Stomach smooth muscle (tissue), 2 donors: ENCODE results near the gene STYXL1.
"Not testable (repeated sequence)": the region's sequence is repeated elsewhere in the genome, so short reads cannot be mapped to it uniquely, and the experiment has no call there.

Source experiments
- H3K27ac ChIP-seq: one replicate; pipeline ENCODE4 v1.7.0; 2013; ENCODE audit warnings: mild to moderate bottlenecking, low read length, inconsistent platforms
- H3K27me3 ChIP-seq, 2 donors: one replicate each; pipeline ENCODE4 v1.7.0; 2013; ENCODE audit warnings: low read length in 2 of 2; ENCODE audit not compliant: insufficient read depth in 2 of 2, control insufficient read depth in 1 of 2
- H3K36me3 ChIP-seq, 2 donors: one replicate each; pipeline ENCODE4 v1.7.0; 2013; ENCODE audit warnings: low read length in 2 of 2; ENCODE audit not compliant: control insufficient read depth in 2 of 2, insufficient read depth in 2 of 2
- H3K4me1 ChIP-seq: one replicate; pipeline ENCODE4 v1.7.0; 2013; ENCODE audit warnings: low read length; ENCODE audit not compliant: control insufficient read depth, insufficient read depth
- H3K4me3 ChIP-seq, 2 donors: one replicate each; pipeline ENCODE4 v1.7.0; 2013; ENCODE audit warnings: low read length in 2 of 2
- H3K9ac ChIP-seq, 2 donors: one replicate each; pipeline ENCODE4 v1.7.0; 2013; ENCODE audit warnings: low read length in 2 of 2, mild to moderate bottlenecking in 1 of 2
- H3K9me3 ChIP-seq, 2 donors: one replicate each; pipeline ENCODE4 v1.7.0; 2013; ENCODE audit warnings: low read length in 2 of 2; ENCODE audit not compliant: control insufficient read depth in 2 of 2
- donor health status: healthy.
- donor health status: Pancreatic carcinoma.

STYXL1 gene

DNA sequence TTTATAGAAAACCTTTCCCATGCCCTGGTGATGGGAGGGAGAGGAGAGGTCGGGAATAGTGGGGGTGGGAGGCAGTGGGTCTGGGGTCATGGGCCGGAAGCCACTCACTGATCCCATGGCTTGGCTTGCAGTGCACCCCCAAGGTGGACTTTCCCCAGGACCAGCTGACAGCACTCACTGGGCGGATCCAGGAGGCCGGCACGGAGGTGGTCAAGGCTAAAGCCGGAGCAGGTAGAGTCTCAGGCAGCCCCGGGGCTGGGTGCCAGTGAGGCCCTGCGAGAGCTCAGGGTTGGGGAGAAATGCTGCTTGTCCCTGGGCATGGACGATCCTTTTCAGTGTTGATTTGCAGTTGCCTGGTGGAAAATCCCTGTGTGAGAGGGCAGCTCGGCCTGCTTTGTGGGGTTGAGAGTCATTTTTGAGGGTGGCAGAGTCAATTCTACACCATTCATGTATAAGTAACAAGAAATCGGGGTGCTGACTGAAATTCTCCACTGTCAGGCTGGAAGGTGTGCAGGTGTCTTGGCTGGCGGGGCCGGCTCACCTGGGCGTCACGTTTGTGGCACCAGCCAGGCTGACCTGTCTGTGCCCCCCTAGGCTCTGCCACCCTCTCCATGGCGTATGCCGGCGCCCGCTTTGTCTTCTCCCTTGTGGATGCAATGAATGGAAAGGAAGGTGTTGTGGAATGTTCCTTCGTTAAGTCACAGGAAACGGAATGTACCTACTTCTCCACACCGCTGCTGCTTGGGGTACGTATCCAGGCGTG is 16.6 kb upstream of the STYXL1 start:
- no peaks in the 10 kb centered on the region for H3K27me3 ChIP-seq
- no peak overlapping the region for H3K9ac ChIP-seq
- peaks cover 72 to 77% of the 10 kb centered on the region in 2 donors for H3K36me3 ChIP-seq
- no peaks in the 10 kb centered on the region for H3K9me3 ChIP-seq
- H3K4me1 ChIP-seq, result peaks cover 6% of the 10 kb centered on the region
- H3K27ac ChIP-seq, result no peak overlapping the region
- no peak overlapping the region for H3K4me3 ChIP-seq

DNA sequence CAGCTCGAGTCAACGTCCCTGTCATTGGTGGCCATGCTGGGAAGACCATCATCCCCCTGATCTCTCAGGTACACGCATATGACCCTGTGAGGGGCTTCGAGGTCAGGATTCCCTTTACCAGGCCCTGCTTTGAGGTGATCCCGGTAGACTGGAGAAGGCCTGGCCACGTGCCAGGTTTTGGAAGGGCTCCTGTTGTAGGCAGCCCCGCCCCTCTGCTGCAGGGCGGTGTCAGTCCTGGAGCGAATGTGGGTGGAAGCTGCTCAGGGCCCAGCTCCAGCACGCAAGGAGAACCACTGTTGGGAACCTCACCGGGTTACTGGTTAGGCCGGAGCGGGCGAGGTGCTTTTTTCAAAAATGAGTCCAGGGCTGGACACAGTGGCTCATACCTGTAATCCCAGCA is 15.7 kb upstream of the STYXL1 start:
- Histone ChIP-seq H3K27ac (no peak overlapping the region), H3K4me3 (no peak overlapping the region), H3K9ac (no peak overlapping the region), H3K4me1 (no peaks in the 10 kb centered on the region), H3K27me3 (no peaks in the 10 kb centered on the region), H3K36me3 (peaks cover 80 to 85% of the 10 kb centered on the region in 2 donors), H3K9me3 (no peaks in the 10 kb centered on the region)

DNA sequence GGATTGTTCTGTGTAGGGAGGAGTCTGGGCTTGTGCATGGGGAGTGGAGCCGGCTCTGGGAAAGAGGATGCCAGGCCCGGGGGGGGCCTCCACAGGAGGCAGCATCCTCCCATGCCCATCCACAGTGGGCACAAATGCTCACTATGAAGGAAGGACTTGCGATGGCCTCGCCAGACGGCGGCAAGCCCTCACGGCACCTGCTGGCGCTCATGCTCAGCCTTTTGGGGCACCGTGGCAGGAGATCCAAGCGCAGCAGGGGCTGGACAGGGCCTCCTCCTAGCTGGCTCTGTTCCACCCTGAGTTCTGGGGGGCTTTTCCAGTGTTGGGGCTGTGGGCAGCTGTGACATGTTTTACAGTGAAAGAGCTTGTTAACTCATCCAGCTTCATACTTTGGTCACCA is 15.3 kb upstream of the STYXL1 start:
- H3K36me3 ChIP-seq, result peaks cover 84 to 89% of the 10 kb centered on the region in 2 donors
- no peak overlapping the region for H3K9ac ChIP-seq
- no peaks in the 10 kb centered on the region for H3K4me1 ChIP-seq

DNA sequence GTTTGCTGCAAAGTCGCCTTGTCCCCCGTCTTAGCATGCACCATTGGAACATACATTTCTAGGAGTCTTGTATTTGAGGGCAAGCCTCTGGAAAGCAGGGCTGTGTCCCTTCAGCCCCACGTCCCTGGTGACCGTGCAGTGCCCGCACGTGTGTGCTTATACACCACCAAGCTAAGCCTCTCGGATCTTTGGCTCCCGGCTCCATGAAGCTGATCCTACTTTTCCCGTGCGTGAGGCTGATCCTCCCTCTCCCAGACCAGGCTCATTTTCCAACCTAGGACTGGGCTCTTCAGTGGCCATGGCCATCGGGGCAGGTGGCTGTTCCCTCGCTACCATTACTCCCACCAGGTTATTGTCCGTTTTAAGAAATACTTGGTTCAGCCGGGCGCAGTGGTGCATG is 14.5 kb upstream of the STYXL1 start:
- H3K27me3 ChIP-seq, result no peaks in the 10 kb centered on the region
- H3K4me1 ChIP-seq, result no peaks in the 10 kb centered on the region
- H3K27ac ChIP-seq, result no peak overlapping the region
- peaks cover 93% of the 10 kb centered on the region in 2 donors for H3K36me3 ChIP-seq
- H3K4me3 ChIP-seq, result no peak overlapping the region
- H3K9me3 ChIP-seq, result no peaks in the 10 kb centered on the region
- H3K9ac ChIP-seq, result no peak overlapping the region

More for the DNA sequence above, 15.3 kb upstream of the STYXL1 start:
- H3K27me3 ChIP-seq, result no peaks in the 10 kb centered on the region
- no peaks in the 10 kb centered on the region for H3K9me3 ChIP-seq
- H3K4me3 ChIP-seq, result no peak overlapping the region
- no peak overlapping the region for H3K27ac ChIP-seq

DNA sequence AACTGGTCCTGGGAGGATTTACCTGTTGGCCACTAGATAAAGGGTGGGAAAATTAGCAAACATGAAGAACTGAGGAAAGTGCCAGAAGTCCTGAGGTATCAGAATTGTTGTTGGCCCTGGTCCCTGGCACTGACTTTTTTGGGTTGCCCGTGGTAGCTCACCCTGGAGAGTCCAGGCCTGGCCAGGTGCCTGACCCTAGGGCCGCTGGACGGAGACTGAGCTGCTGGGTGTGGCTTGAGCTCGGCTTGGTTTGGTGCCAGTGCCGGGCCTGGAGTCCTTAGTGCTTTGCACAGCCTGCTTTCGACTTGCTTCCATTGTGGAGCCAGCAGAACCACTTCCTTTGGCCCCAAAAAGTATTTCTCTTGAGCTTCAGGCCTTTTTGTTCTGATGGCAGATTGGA is 13.0 kb upstream of the STYXL1 start:
- Histone ChIP-seq H3K27ac (no peak overlapping the region), H3K36me3 (peaks cover 83 to 87% of the 10 kb centered on the region in 2 donors), H3K9me3 (no peaks in the 10 kb centered on the region), H3K9ac (no peak overlapping the region), H3K4me3 (no peak overlapping the region), H3K4me1 (no peaks in the 10 kb centered on the region), H3K27me3 (no peaks in the 10 kb centered on the region)

DNA sequence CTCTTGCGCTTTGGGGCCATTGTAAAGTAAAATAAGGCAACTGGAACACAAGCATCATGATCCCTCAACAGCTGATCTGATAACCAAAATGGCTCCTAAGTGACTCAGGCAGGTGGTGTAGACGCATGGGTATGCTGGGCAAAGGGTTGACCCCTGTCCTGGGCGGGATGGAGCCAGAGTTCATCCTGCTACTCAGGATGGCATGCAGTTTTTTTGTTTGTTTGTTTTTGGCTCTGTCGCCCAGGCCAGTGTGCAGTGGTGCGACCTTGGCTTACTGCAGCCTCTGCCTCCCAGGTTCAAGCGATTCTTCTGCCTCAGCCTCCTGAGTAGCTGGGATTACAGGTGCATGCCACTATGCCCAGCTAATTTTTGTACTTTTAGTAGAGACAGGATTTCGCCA is 10.9 kb upstream of the STYXL1 start:
- H3K27me3 ChIP-seq, H3K4me3 ChIP-seq, H3K27ac ChIP-seq, H3K9me3 ChIP-seq, H3K9ac ChIP-seq: not testable (repeated sequence)
- peaks cover 10% of the 10 kb centered on the region for H3K4me1 ChIP-seq
- peaks cover 66 to 74% of the 10 kb centered on the region in 2 donors for H3K36me3 ChIP-seq

DNA sequence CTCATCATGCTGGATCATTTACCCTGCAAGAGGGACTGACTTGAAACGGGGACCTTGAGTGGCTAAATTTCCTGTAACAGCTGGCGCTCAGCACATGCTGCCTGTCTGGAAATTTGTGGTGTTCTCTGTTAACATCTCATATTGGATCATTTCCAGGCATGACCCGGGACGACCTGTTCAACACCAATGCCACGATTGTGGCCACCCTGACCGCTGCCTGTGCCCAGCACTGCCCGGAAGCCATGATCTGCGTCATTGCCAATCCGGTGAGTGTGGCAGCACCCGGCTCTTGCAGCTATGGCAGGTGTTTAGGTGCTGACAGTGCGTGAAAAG is 10.0 kb upstream of the STYXL1 start:
- Histone ChIP-seq H3K9me3 (no peaks in the 10 kb centered on the region), H3K4me3 (no peak overlapping the region), H3K4me1 (peaks cover 16% of the 10 kb centered on the region), H3K27ac (no peak overlapping the region), H3K27me3 (no peaks in the 10 kb centered on the region), H3K36me3 (peaks cover 58 to 65% of the 10 kb centered on the region in 2 donors), H3K9ac (no peak overlapping the region)

DNA sequence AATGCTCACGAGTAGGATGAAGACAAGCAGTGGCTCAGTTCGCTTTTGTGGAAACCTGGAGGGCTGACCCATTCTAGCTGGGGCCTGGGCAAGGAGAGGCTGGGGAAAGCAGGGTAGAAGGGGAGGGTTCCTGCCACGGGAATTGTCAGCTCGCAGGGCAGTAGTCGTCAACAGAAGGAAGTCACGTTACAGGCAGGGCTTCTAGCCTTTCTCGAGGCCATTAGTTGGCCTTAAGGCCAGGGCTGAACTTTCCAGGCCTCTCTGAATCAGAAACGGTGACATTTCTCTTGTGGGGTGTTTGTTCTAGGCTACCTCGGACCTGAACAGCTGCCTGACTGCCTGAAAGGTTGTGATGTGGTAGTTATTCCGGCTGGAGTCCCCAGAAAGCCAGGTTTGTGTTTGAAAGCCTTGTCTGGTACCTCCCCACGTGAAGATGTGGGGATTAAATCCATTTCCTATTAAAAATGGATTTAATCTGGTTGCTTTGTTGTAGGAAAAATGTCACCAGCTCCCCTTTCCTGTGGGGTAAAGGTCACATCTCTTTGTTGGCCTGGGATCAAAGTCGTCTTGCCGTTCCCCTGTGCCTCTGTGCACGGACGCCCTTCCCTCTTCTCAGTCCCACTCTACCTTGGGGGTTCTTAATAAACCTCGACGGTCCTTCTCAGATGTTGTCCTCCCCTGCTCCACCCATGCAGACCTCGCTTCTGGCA is 9.5 kb upstream of the STYXL1 start:
- Histone ChIP-seq H3K36me3 (peaks cover 53 to 61% of the 10 kb centered on the region in 2 donors), H3K27me3 (no peaks in the 10 kb centered on the region), H3K4me3 (no peak overlapping the region), H3K9me3 (no peaks in the 10 kb centered on the region), H3K9ac (no peak overlapping the region), H3K27ac (no peak overlapping the region), H3K4me1 (peaks cover 16% of the 10 kb centered on the region)

DNA sequence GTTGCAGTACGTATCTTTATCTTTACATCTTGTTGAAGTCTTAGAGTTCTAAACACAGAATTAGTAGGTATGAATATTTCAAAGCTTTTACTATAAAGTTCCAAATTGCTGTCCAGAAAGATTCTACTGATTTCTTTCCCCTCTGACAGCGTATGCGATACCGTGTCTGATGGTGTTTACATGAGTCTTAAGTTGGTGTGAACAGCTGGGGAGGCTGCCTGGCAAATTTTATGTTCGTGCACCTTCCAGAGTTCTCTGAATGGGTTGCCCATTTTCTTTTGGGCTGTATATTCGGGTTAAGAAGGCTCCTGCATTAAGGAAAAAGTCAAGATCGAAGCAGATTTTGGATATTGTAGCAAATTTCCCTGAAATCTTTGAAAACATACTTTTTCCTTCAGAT is 8.4 kb upstream of the STYXL1 start:
- Histone ChIP-seq H3K27me3 (no peaks in the 10 kb centered on the region), H3K27ac (no peak overlapping the region), H3K36me3 (peaks cover 49 to 51% of the 10 kb centered on the region in 2 donors), H3K4me3 (no peak overlapping the region), H3K9ac (no peak overlapping the region), H3K4me1 (peaks cover 16% of the 10 kb centered on the region), H3K9me3 (no peaks in the 10 kb centered on the region)

DNA sequence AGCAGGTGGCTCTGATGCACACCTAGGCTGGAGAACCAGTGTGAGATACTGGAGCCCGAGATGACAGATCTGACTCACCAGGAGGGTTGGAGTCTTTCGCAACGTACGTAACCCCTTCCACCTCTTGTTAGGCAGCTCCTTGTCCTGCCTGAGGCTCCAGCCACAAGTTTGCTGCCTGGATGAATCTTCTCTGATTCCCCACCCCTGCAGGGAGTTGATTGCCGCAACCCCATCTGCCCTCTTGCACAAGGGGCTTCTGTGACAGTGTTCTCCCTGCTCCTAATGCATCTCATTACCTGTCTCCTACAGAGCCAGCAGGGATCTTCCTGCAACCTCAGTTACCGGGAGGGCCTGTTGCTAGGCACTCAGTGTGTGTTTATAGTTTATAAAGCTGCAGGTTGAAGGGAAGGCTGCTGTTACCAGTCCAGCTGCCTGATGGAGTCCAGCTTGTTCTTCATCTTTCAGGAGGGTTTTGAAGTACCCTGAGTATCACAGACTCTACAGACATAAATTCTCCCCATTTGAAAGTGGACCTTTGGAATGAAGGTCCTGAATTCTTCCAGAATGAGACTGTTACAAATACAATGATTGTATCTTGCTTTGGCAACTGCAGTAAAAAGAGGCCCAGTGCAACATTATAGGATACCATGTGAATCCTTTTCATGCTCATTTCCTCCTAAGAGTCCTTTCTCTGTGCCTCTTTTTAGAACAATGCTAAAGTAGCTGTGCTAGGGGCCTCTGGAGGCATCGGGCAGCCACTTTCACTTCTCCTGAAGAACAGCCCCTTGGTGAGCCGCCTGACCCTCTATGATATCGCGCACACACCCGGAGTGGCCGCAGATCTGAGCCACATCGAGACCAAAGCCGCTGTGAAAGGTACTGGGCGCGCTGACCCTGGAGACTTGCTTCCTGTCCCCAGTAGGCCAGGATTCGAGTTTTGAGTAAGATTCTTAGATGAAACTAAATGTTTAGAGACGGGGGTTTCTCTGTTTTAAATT is 6.6 kb upstream of the STYXL1 start:
- peaks cover 31 to 33% of the 10 kb centered on the region in 2 donors for H3K36me3 ChIP-seq
- H3K9me3 ChIP-seq, result no peaks in the 10 kb centered on the region
- peaks cover 26% of the 10 kb centered on the region for H3K4me1 ChIP-seq
- peak overlapping the region in 1 of 2 donors; percentile 47 for H3K9ac ChIP-seq
- peak overlapping the region in 1 of 2 donors; percentile 15 for H3K4me3 ChIP-seq
- H3K27me3 ChIP-seq, result no peaks in the 10 kb centered on the region
- H3K27ac ChIP-seq, result peak overlapping the region; percentile 6
